Endothelial cell of umbilical vein (primary cell): ENCODE results near the gene METTL8. TPM values are rescaled to one million over a fixed set of nuclear protein-coding genes. Genes with fewer than 3 reads are reported as not detected.

Experiments used
- BruUV-seq: library from RNA; stranded (reverse); fragments of 400-500 nt; replicated peaks from 2 replicates; lab custom pipeline; 2021; lab: Mats Ljungman, UMichigan
- CTCF ChIA-PET: fragments of 300-600, 350-600 bp; sonication (Branson Sonifier 250); formaldehyde crosslinking; loops from one replicate; lab custom pipeline; 2021; ENCODE audit warnings: antibody characterized with exemption, inconsistent platforms; lab: Charles Lee
- POLR2A ChIA-PET: fragments of 300-600, 350-600 bp; sonication (Branson Sonifier 250); formaldehyde crosslinking; loops from one replicate; lab custom pipeline; 2021; ENCODE audit warnings: antibody characterized with exemption, inconsistent platforms; lab: Charles Lee
- DNase-seq: peaks from one replicate; pipeline ENCODE4 v3.0.0-alpha.2; 2011; ENCODE audit warnings: low read depth, low spot score
- FAIRE-seq: peaks from 2 replicates; lab custom pipeline; 2011; peaks lifted over from hg19 to GRCh38; lab: Jason Lieb, UNC
- H2AFZ ChIP-seq: 2 replicates; pipeline ENCODE4 v1.6.0; 2012; ENCODE audit warnings: low read depth, low read length, control low read depth, inconsistent platforms
- H3K27ac ChIP-seq: 2 replicates; pipeline ENCODE4 v1.5.1; 2011; ENCODE audit warnings: low read depth, mild to moderate bottlenecking, control low read depth, low read length, moderate library complexity; ENCODE audit not compliant: insufficient read depth
- H3K27me3 ChIP-seq, 2 experiments: 2 replicates each; pipeline versions ENCODE4 v1.6.0 to v1.6.1; 2011; ENCODE audit warnings: low read length in 2 of 2, mixed read lengths in 1 of 2; ENCODE audit not compliant: control insufficient read depth in 2 of 2, insufficient read depth in 2 of 2
- H3K36me3 ChIP-seq, 2 experiments: 2 replicates in 1 of 2; 3 replicates in 1 of 2; pipeline ENCODE4 v1.5.1; 2011; ENCODE audit warnings: low read length in 2 of 2, mild to moderate bottlenecking in 1 of 2, moderate library complexity in 1 of 2; ENCODE audit not compliant: control insufficient read depth in 2 of 2, insufficient read depth in 2 of 2; ENCODE audit errors: extremely low read depth in 1 of 2
- H3K4me1 ChIP-seq: 3 replicates; pipeline ENCODE4 v1.5.1; 2011; ENCODE audit warnings: mild to moderate bottlenecking, low read length; ENCODE audit not compliant: control insufficient read depth, insufficient read depth; ENCODE audit errors: extremely low read depth
- H3K4me2 ChIP-seq: 2 replicates; pipeline ENCODE4 v1.6.1; 2011; ENCODE audit warnings: low read length, control low read depth, mixed read lengths; ENCODE audit not compliant: insufficient read depth
- H3K4me3 ChIP-seq, 3 experiments: fragments of 200-600 bp in 1 of 3; sonication (generic), shearing (Covaris generic) in 1 of 3; replicated peaks in 1 of 3; 2 replicates each; pipeline ENCODE4 v1.5.1; 2011 to 2016; ENCODE audit warnings: control low read depth in 3 of 3, low read length in 3 of 3, mild to moderate bottlenecking in 2 of 3, inconsistent platforms in 1 of 3, low read depth in 1 of 3, moderate library complexity in 1 of 3; ENCODE audit not compliant: insufficient read depth in 1 of 3
- H3K79me2 ChIP-seq: 2 replicates; pipeline ENCODE4 v1.6.0; 2012; ENCODE audit warnings: low read length, inconsistent platforms; ENCODE audit not compliant: control insufficient read depth, insufficient read depth
- H3K9ac ChIP-seq: replicated peaks from 2 replicates; pipeline ENCODE3; 2011; ENCODE audit warnings: low read length, control low read depth; ENCODE audit not compliant: insufficient read depth; ENCODE audit errors: extremely low read depth
- H3K9me1 ChIP-seq: replicated peaks from 3 replicates; pipeline ENCODE4 v1.6.0; 2011; ENCODE audit warnings: mild to moderate bottlenecking, low read length; ENCODE audit not compliant: control insufficient read depth, insufficient read depth; ENCODE audit errors: extremely low read depth
- H3K9me3 ChIP-seq: replicated peaks from 2 replicates; pipeline ENCODE4 v1.5.1; 2012; ENCODE audit warnings: low read length, inconsistent platforms; ENCODE audit not compliant: control insufficient read depth, insufficient read depth
- H4K20me1 ChIP-seq: replicated peaks from 2 replicates; pipeline ENCODE3; 2011; ENCODE audit warnings: mild to moderate bottlenecking, low read length; ENCODE audit not compliant: control insufficient read depth, insufficient read depth; ENCODE audit errors: extremely low read depth
- CTCF ChIP-seq, 2 donors: IDR thresholded peaks; 1 replicate in 1 of 2; 2 replicates in 1 of 2; pipeline ENCODE4 v1.5.1; 2011; ENCODE audit warnings: low read length in 2 of 2, mild to moderate bottlenecking in 2 of 2, moderate library complexity in 2 of 2, control low read depth in 1 of 2, inconsistent platforms in 1 of 2, low read depth in 1 of 2; ENCODE audit not compliant: insufficient read depth in 1 of 2; ENCODE audit errors: extremely low read depth in 1 of 2
- EZH2 ChIP-seq: IDR thresholded peaks from 2 replicates; pipeline ENCODE4 v1.6.1; 2012; ENCODE audit warnings: borderline replicate concordance, low read depth, mild to moderate bottlenecking, moderate library complexity, low read length, inconsistent platforms; ENCODE audit not compliant: severe bottlenecking
- FOS ChIP-seq: IDR thresholded peaks from 2 replicates; pipeline ENCODE4 v1.6.1; 2011; ENCODE audit warnings: mild to moderate bottlenecking, low read length, moderate library complexity, borderline replicate concordance; ENCODE audit not compliant: insufficient read depth
- GATA2 ChIP-seq: IDR thresholded peaks from 2 replicates; pipeline ENCODE4 v1.7.0; 2011; ENCODE audit warnings: low read depth, mild to moderate bottlenecking, moderate library complexity, mixed read lengths, low read length; ENCODE audit not compliant: insufficient read length, insufficient read depth
- JUN ChIP-seq: IDR thresholded peaks from 2 replicates; pipeline ENCODE4 v1.6.1; 2011; ENCODE audit warnings: borderline replicate concordance, low read depth; ENCODE audit not compliant: insufficient read length, insufficient read depth
- MAX ChIP-seq: IDR thresholded peaks from 2 replicates; pipeline ENCODE4 v1.6.1; 2011; ENCODE audit not compliant: insufficient read depth, insufficient read length
- MYC ChIP-seq: IDR thresholded peaks from one replicate; pipeline ENCODE4 v1.6.1; 2011; ENCODE audit warnings: mild to moderate bottlenecking, low read depth, low read length
- POLR2A ChIP-seq: IDR thresholded peaks from 2 replicates; pipeline ENCODE4 v1.6.1; 2012; ENCODE audit warnings: low read depth, mild to moderate bottlenecking, control low read depth, low read length
- POLR2AphosphoS5 ChIP-seq: IDR thresholded peaks from 2 replicates; pipeline ENCODE4 v1.6.1; 2012; ENCODE audit warnings: low read depth, mild to moderate bottlenecking, control low read depth, low read length, moderate library complexity; ENCODE audit not compliant: insufficient read depth
- dilution Hi-C: fragments of 300-500 bp; cut with MboI; formaldehyde crosslinking; loops from one replicate; pipeline ENCODE4 v1.15.0; 2019; ENCODE audit warnings: low sequenced_read_pairs; ENCODE audit not compliant: extremely low pct_ligation_motif_present
- intact Hi-C: fragments of 100-400 bp; cut with micrococcal nuclease; formaldehyde crosslinking; loops from one replicate; pipeline ENCODE4 v1.10.0; 2022
- polyA plus RNA-seq, 4 experiments: library from polyadenylated mRNA; depleted of rRNA in 3 of 4; stranded (reverse) in 3 of 4; unstranded in 1 of 4; fragments of >200 nt; gene quantifications; 2 replicates each; pipeline versions ENCODE4 v1.2.1 to v1.2.3, GENCODE V29; 2011 to 2012; ENCODE audit warnings: missing spikeins in 1 of 4
- total RNA-seq: library from RNA; stranded (reverse); gene quantifications from 2 replicates; pipeline ENCODE4 v1.2.3, GENCODE V29; 2021

The METTL8 gene
- total and polyA plus RNA-seq, 2 donors (not counting 3 experiments of a cell fraction or from before 2014, with no cell fraction given), result 7.0 to 20.2 TPM

- no peak for TF ChIP-seq FOS
- TF ChIP-seq POLR2A, result no peak
- no peak for TF ChIP-seq JUN
- no peak for TF ChIP-seq CTCF (IDR thresholded peaks at IDR 0.05; ENCODE audit: extremely low read depth in 1 of 2, insufficient read depth in 1 of 2, low read depth in 1 of 2, low read length in 2 of 2)
- TF ChIP-seq MYC, result no peak
- no peak for TF ChIP-seq GATA2
- no peak for TF ChIP-seq MAX
- TF ChIP-seq POLR2AphosphoS5, result no peak
- no peak for TF ChIP-seq EZH2
- no peak for DNase-seq
- no peak overlapping the region for H3K4me2 ChIP-seq
- H3K4me1 ChIP-seq, result peaks cover 21% of the 10 kb centered on the region
- no peaks in the 10 kb centered on the region for H3K27me3 ChIP-seq
- ChIA-PET CTCF (no interaction called here), POLR2A (no interaction called here)
- intact Hi-C loops (no loop called here), dilution Hi-C loops (no loop called here)
- H2AFZ ChIP-seq, result no peak overlapping the region
- H4K20me1 ChIP-seq, result no peaks in the 10 kb centered on the region
- no peak overlapping the region for H3K4me3 ChIP-seq
- H3K27ac ChIP-seq, result no peak overlapping the region
- BruUV-seq, result no TSS peak
- H3K36me3 ChIP-seq, result no peaks in the 10 kb centered on the region
- no peaks in the 10 kb centered on the region for H3K9me1 ChIP-seq
- no peak for FAIRE-seq
- H3K79me2 ChIP-seq, result peaks cover 12% of the 10 kb centered on the region
- H3K9ac ChIP-seq, result no peak overlapping the region
- H3K9me3 ChIP-seq, result peaks cover 1% of the 10 kb centered on the region
These were observed 34.5 kb downstream of the METTL8 start for GRCh38 chr2:171399292-171399691.
